ENCODE results near the gene SFI1. TPM values are rescaled to one million over a fixed set of nuclear protein-coding genes. Genes with fewer than 3 reads are reported as not detected.
"Not testable (repeated sequence)": the region's sequence is repeated elsewhere in the genome, so short reads cannot be mapped to it uniquely, and the experiment has no call there.

The SFI1 gene
- total and polyA plus RNA-seq, 7 donors, result 6.5 to 40.9 (median 17.5) TPM

GRCh38 chr22:31652911-31653684 lies 156.8 kb downstream of the SFI1 start:
- Histone ChIP-seq H3K36me3 (peaks cover 0 to 18% (median 0%) of the 10 kb centered on the region in 4 donors), H3K27ac (no peak overlapping the region), H3K9me3 (no peaks in the 10 kb centered on the region), H3K27me3 (no peaks in the 10 kb centered on the region), H3K4me3 (no peak overlapping the region), H3K4me1 (peaks cover 0 to 12% (median 0%) of the 10 kb centered on the region in 4 donors)
- intact Hi-C loops (cut with DNase I), result no loop called here
- no peak for DNase-seq
- TF ChIP-seq POLR2AphosphoS5 (IDR thresholded peaks at IDR 0.05), result no peak
- TF ChIP-seq, protein P1, sequence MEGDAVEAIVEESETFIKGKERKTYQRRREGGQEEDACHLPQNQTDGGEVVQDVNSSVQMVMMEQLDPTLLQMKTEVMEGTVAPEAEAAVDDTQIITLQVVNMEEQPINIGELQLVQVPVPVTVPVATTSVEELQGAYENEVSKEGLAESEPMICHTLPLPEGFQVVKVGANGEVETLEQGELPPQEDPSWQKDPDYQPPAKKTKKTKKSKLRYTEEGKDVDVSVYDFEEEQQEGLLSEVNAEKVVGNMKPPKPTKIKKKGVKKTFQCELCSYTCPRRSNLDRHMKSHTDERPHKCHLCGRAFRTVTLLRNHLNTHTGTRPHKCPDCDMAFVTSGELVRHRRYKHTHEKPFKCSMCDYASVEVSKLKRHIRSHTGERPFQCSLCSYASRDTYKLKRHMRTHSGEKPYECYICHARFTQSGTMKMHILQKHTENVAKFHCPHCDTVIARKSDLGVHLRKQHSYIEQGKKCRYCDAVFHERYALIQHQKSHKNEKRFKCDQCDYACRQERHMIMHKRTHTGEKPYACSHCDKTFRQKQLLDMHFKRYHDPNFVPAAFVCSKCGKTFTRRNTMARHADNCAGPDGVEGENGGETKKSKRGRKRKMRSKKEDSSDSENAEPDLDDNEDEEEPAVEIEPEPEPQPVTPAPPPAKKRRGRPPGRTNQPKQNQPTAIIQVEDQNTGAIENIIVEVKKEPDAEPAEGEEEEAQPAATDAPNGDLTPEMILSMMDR (IDR thresholded peaks at IDR 0.05), result no peak
- no peak for TF ChIP-seq POLR2A (IDR thresholded peaks at IDR 0.05)
- TF ChIP-seq EP300 (IDR thresholded peaks at IDR 0.05), result no peak
- 60 to 72% methylated on average over 9 of the region's 9 CpGs for WGBS, 2 donors

DNA sequence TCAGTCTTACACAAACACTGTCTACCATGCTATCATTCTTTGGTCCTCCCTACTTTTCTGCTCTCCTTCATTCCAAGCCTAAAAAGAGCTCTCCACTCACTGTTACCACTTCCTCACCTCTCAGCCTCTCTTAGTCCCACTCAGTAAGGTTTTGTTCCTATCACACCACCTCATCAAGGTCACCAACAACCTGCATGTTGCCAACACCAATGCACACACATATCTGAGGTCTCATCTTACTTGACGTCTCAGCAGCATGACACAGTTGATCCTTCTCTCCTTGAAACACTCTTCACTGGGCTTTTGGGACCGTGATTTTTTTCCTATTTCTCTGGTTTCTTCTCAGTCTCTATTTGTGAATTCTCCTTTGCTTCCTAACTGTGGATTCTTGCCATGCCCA lies 157.6 kb downstream of the SFI1 start:
- intact Hi-C loops (cut with DNase I), result no loop called here
- H3K4me3 ChIP-seq, result no peak overlapping the region
- H3K9me3 ChIP-seq, result no peaks in the 10 kb centered on the region
- H3K4me1 ChIP-seq, result peaks cover 0 to 12% (median 0%) of the 10 kb centered on the region in 4 donors
- no peak for DNase-seq
- 90 to 93% methylated on average over 2 of the region's 2 CpGs for WGBS, 2 donors
- H3K27ac ChIP-seq, result no peak overlapping the region
- H3K36me3 ChIP-seq, result peaks cover 0 to 9% (median 0%) of the 10 kb centered on the region in 4 donors
- TF ChIP-seq, protein P1 (IDR thresholded peaks at IDR 0.05), result no peak
- TF ChIP-seq EP300 (IDR thresholded peaks at IDR 0.05), result no peak
- TF ChIP-seq POLR2AphosphoS5 (IDR thresholded peaks at IDR 0.05), result no peak
- H3K27me3 ChIP-seq, result no peaks in the 10 kb centered on the region

DNA sequence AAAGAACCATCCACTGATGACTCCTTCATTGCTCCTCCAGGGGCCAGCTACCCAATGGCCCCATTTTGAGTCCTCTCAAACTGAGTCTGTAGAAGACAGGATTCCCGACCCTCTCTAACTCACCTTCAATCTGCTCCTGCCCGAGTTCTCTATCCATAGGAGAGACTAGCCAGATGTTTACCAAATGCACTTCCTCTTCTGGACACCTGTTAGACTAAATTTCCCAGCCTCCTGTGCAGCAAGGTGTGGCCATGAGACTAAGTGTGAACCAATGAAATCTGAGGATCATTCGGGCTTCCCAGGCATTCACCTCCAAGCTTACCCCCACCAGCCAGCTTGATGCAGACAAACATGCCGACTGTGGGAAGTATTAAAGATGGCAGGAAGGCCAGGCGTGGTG lies 158.1 kb downstream of the SFI1 start:
- no peak for TF ChIP-seq POLR2AphosphoS5 (IDR thresholded peaks at IDR 0.05)
- TF ChIP-seq POLR2A (IDR thresholded peaks at IDR 0.05), result no peak
- no peak for TF ChIP-seq EP300 (IDR thresholded peaks at IDR 0.05)
- TF ChIP-seq, protein P1 (IDR thresholded peaks at IDR 0.05), result no peak
- no peak overlapping the region for H3K4me3 ChIP-seq
- no peaks in the 10 kb centered on the region for H3K9me3 ChIP-seq
- DNase-seq, result no peak
- H3K36me3 ChIP-seq, result peaks cover 0 to 5% (median 0%) of the 10 kb centered on the region in 4 donors
- intact Hi-C loops (cut with DNase I), result no loop called here
- H3K27ac ChIP-seq, result no peak overlapping the region
- H3K27me3 ChIP-seq, result no peaks in the 10 kb centered on the region
- H3K4me1 ChIP-seq, result peaks cover 0 to 12% (median 0%) of the 10 kb centered on the region in 4 donors
- WGBS, 2 donors, result 82 to 91% methylated on average over 5 of the region's 5 CpGs

DNA sequence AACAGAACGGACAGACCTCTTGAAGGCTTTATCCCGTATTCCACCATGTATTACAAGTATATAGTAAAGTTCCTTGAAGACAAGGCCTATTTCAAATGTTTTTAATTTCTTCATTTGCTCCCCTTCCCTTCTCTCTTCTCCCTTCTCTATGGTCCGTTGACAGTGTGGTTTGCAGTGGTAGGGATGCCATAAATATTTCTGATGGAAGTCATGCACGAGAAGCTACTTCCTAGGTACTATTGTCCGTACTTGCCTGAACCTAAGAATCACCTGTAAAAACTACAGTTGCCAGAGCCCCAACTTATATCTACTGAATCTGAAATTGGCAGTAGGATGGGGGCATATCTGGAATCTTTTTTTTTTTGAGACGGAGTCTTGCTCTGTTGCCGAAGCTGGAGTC lies 162.9 kb downstream of the SFI1 start:
- Histone ChIP-seq H3K4me1 (peaks cover 0 to 19% (median 13%) of the 10 kb centered on the region in 4 donors), H3K4me3 (no peak overlapping the region), H3K36me3 (no peaks in the 10 kb centered on the region), H3K27me3 (no peaks in the 10 kb centered on the region), H3K9me3 (no peaks in the 10 kb centered on the region), H3K27ac (no peak overlapping the region)
- TF ChIP-seq POLR2AphosphoS5 (IDR thresholded peaks at IDR 0.05), result no peak
- TF ChIP-seq, protein P1 (IDR thresholded peaks at IDR 0.05), result no peak
- no peak for TF ChIP-seq POLR2A (IDR thresholded peaks at IDR 0.05)
- TF ChIP-seq EP300 (IDR thresholded peaks at IDR 0.05), result no peak
- intact Hi-C loops (cut with DNase I), result no loop called here
- WGBS, 2 donors, result 88 to 89% methylated on average over 7 of the region's 7 CpGs
- no peak for DNase-seq

- intact Hi-C loops (cut with DNase I); H3K36me3 ChIP-seq; H3K27me3 ChIP-seq; H3K9me3 ChIP-seq; DNase-seq: not testable (repeated sequence)
- peaks cover 0 to 19% (median 13%) of the 10 kb centered on the region in 4 donors for H3K4me1 ChIP-seq
- H3K27ac ChIP-seq, result peak overlapping the region in 1 of 4 donors; percentile 76
- 31 to 55% methylated on average over 10 of the region's 10 CpGs for WGBS, 2 donors
- peak overlapping the region; percentile 64 to 94 (median 80) for H3K4me3 ChIP-seq
Measured at GRCh38 chr22:31660860-31661341, 164.6 kb downstream of the SFI1 start.
